Erythroblast (primary cell): ENCODE results near the gene HLA-E.

Experiments used
- GATA1 ChIP-seq: IDR thresholded peaks from 2 replicates; pipeline ENCODE4 v1.6.1; 2011; ENCODE audit warnings: low read depth, mild to moderate bottlenecking, control low read depth, low read length, moderate library complexity
- POLR2A ChIP-seq: IDR thresholded peaks from 2 replicates; pipeline ENCODE4 v1.6.1; 2011; ENCODE audit warnings: mild to moderate bottlenecking, low read length

DNA sequence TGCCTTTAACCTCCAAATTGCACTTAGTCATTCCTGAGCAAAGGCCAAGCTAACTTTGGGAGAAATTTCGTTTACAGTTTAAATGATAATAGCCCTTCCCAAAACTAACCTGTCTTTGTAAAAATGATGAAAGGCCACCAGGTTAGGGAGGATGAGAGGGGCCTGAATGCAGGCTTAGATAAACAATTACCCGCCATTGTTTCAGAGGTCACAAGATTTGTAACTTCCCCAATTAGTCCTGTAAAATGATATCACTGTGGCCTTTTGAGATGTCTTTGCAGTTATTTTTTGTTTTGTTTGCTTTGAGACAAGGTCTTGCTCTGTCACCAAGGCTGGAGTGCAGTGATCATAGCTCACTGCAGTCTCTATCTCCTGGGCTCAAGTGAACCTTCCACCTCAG lies 40.7 kb downstream of the HLA-E start:
- TF ChIP-seq POLR2A (no peak), GATA1 (no peak)
